ENCODE data around the gene PRKCA.

The PRKCA gene

GRCh38 chr17:66495035-66495434 is 192.6 kb downstream of the PRKCA start:
- DNase-seq = no peak

- DNase-seq = no peak
These were observed 193.9 kb downstream of the PRKCA start for GRCh38 chr17:66496306-66496705.

GRCh38 chr17:66498580-66498979 is 196.2 kb downstream of the PRKCA start:
- DNase-seq = no peak

- no peak for DNase-seq
These were observed 204.2 kb downstream of the PRKCA start for GRCh38 chr17:66506641-66507040.

GRCh38 chr17:66507103-66507923 is 204.9 kb downstream of the PRKCA start:
- DNase-seq = no peak

- DNase-seq = no peak
These were observed 205.8 kb downstream of the PRKCA start for GRCh38 chr17:66507982-66508760.

GRCh38 chr17:66508896-66509844 is 206.8 kb downstream of the PRKCA start:
- no peak for DNase-seq

- DNase-seq = no peak
These were observed 207.5 kb downstream of the PRKCA start for GRCh38 chr17:66509926-66510325.

GRCh38 chr17:66511135-66511534 is 208.7 kb downstream of the PRKCA start:
- no peak for DNase-seq

GRCh38 chr17:66514227-66514806 is 211.9 kb downstream of the PRKCA start:
- no peak for DNase-seq

- no peak for DNase-seq
These were observed 213.6 kb downstream of the PRKCA start for GRCh38 chr17:66515974-66516373.

- no peak for DNase-seq
These were observed 215.1 kb downstream of the PRKCA start for GRCh38 chr17:66517336-66518009.

- DNase-seq = no peak
These were observed 215.7 kb downstream of the PRKCA start for GRCh38 chr17:66518108-66518507.

- DNase-seq = no peak
These were observed 216.3 kb downstream of the PRKCA start for GRCh38 chr17:66518677-66519076.

- no peak for DNase-seq
These were observed 216.7 kb downstream of the PRKCA start for GRCh38 chr17:66519154-66519553.

- DNase-seq = no peak
These were observed 218.6 kb downstream of the PRKCA start for GRCh38 chr17:66520999-66521398.

GRCh38 chr17:66522591-66523272 is 220.3 kb downstream of the PRKCA start:
- no peak for DNase-seq

GRCh38 chr17:66523378-66524200 is 221.2 kb downstream of the PRKCA start:
- no peak for DNase-seq

GRCh38 chr17:66524877-66525276 is 222.5 kb downstream of the PRKCA start:
- no peak for DNase-seq

- no peak for DNase-seq
These were observed 222.9 kb downstream of the PRKCA start for GRCh38 chr17:66525338-66525737.

- no peak for DNase-seq
These were observed 224.4 kb downstream of the PRKCA start for GRCh38 chr17:66526827-66527226.
